CD8-positive, alpha-beta memory T cell (primary cell): ENCODE results near the gene TMEM117. TPM values are rescaled to one million over a fixed set of nuclear protein-coding genes. Genes with fewer than 3 reads are reported as not detected.

ENCODE experiments used
- CTCF ChIA-PET: fragments of 350-600 bp; sonication (Branson Sonifier 250); formaldehyde crosslinking; loops from one replicate; lab custom pipeline; 2021; ENCODE audit warnings: antibody characterized with exemption; lab: Charles Lee
- POLR2A ChIA-PET: fragments of 350-600 bp; sonication (Branson Sonifier 250); formaldehyde crosslinking; loops from one replicate; lab custom pipeline; 2021; ENCODE audit warnings: antibody characterized with exemption; lab: Charles Lee
- DNase-seq, 5 donors: peaks; one replicate each; pipeline versions ENCODE4 v3.0.0 to v3.0.0-alpha.2; 2020 to 2022; ENCODE audit warnings: mixed read lengths in 1 of 5
- H3K27ac ChIP-seq: one replicate; pipeline ENCODE4 v1.7.0; 2013; ENCODE audit warnings: low read depth, mild to moderate bottlenecking, low read length, moderate library complexity
- H3K27me3 ChIP-seq: 2 replicates; pipeline ENCODE4 v1.7.0; 2013; ENCODE audit warnings: low read length, mild to moderate bottlenecking; ENCODE audit not compliant: insufficient read depth, poor library complexity, severe bottlenecking
- H3K36me3 ChIP-seq: 2 replicates; pipeline ENCODE4 v1.7.0; 2013; ENCODE audit warnings: mild to moderate bottlenecking, low read length, moderate library complexity; ENCODE audit not compliant: insufficient read depth
- H3K4me1 ChIP-seq: 2 replicates; pipeline ENCODE4 v1.7.0; 2013; ENCODE audit warnings: mild to moderate bottlenecking, low read length, moderate library complexity; ENCODE audit not compliant: insufficient read depth
- H3K4me3 ChIP-seq: 2 replicates; pipeline ENCODE4 v1.7.0; 2013; ENCODE audit warnings: mild to moderate bottlenecking, low read length
- H3K9me3 ChIP-seq: 2 replicates; pipeline ENCODE4 v1.7.0; 2013; ENCODE audit warnings: mild to moderate bottlenecking, low read length
- H3K27ac Mint-ChIP-seq, 8 donors: one replicate each; pipeline ENCODE4 v1.8.0; 2020 to 2021; ENCODE audit warnings: mixed read lengths in 8 of 8, mild to moderate bottlenecking in 6 of 8, inconsistent platforms in 3 of 8, moderate library complexity in 3 of 8
- H3K27me3 Mint-ChIP-seq, 2 donors: one replicate each; pipeline ENCODE4 v1.8.0; 2020 to 2021; ENCODE audit warnings: mixed read lengths in 2 of 2, mild to moderate bottlenecking in 1 of 2, moderate library complexity in 1 of 2
- H3K36me3 Mint-ChIP-seq, 3 donors: one replicate each; pipeline ENCODE4 v1.8.0; 2020 to 2021; ENCODE audit warnings: mixed read lengths in 3 of 3, inconsistent platforms in 1 of 3, mild to moderate bottlenecking in 1 of 3
- H3K4me1 Mint-ChIP-seq, 3 donors: one replicate each; pipeline ENCODE4 v1.8.0; 2020 to 2021; ENCODE audit warnings: mixed read lengths in 3 of 3, inconsistent platforms in 1 of 3, mild to moderate bottlenecking in 1 of 3
- H3K4me3 Mint-ChIP-seq, 7 donors: one replicate each; pipeline ENCODE4 v1.8.0; 2020 to 2021; ENCODE audit warnings: mixed read lengths in 7 of 7, mild to moderate bottlenecking in 6 of 7, moderate library complexity in 4 of 7, inconsistent platforms in 2 of 7
- H3K9me3 Mint-ChIP-seq, 5 donors: one replicate each; pipeline ENCODE4 v1.8.0; 2020 to 2022; ENCODE audit warnings: mixed read lengths in 5 of 5, mild to moderate bottlenecking in 3 of 5, moderate library complexity in 2 of 5, inconsistent platforms in 1 of 5
- polyA plus RNA-seq: library from polyadenylated mRNA; unstranded; fragments of 300-500 nt; fragmentation: Illumina TruSeq; gene quantifications from one replicate; pipeline ENCODE4 v1.2.3, GENCODE V29; 2021
- total RNA-seq, 2 experiments: library from RNA; stranded (reverse); gene quantifications; one replicate each; pipeline ENCODE4 v1.2.3, GENCODE V29; 2021

The TMEM117 gene
- total and polyA plus RNA-seq, 3 experiments from 2014 or later, result 1.4 to 6.2 (median 1.8) TPM

- ChIA-PET CTCF (no interaction called here), POLR2A (no interaction called here)
- H3K4me3 Mint-ChIP-seq, result no peak overlapping the region
- H3K36me3 Mint-ChIP-seq, result no peaks in the 10 kb centered on the region
- peaks cover 0 to 13% of the 10 kb centered on the region in 2 donors for H3K27me3 Mint-ChIP-seq
- peaks cover 0 to 3% (median 0%) of the 10 kb centered on the region in 5 donors for H3K9me3 Mint-ChIP-seq
- Histone ChIP-seq H3K27me3 (no peaks in the 10 kb centered on the region), H3K9me3 (no peaks in the 10 kb centered on the region), H3K27ac (no peak overlapping the region), H3K36me3 (no peaks in the 10 kb centered on the region), H3K4me3 (no peak overlapping the region), H3K4me1 (no peaks in the 10 kb centered on the region)
- no peak overlapping the region for H3K27ac Mint-ChIP-seq
- H3K4me1 Mint-ChIP-seq, result no peaks in the 10 kb centered on the region
- no peak for DNase-seq
Measured at GRCh38 chr12:44428825-44429224, 592.9 kb downstream of the TMEM117 start.

- peaks cover 6 to 13% of the 10 kb centered on the region in 2 donors for H3K27me3 Mint-ChIP-seq
- no peak overlapping the region for H3K27ac ChIP-seq
- H3K4me1 Mint-ChIP-seq, result no peaks in the 10 kb centered on the region
- no peaks in the 10 kb centered on the region for H3K4me1 ChIP-seq
- no peak overlapping the region for H3K27ac Mint-ChIP-seq
- H3K27me3 ChIP-seq, result no peaks in the 10 kb centered on the region
- H3K36me3 ChIP-seq, result no peaks in the 10 kb centered on the region
- no peaks in the 10 kb centered on the region for H3K9me3 ChIP-seq
- no peak overlapping the region for H3K4me3 Mint-ChIP-seq
- no peak for DNase-seq
- H3K36me3 Mint-ChIP-seq, result no peaks in the 10 kb centered on the region
- H3K4me3 ChIP-seq, result no peak overlapping the region
- H3K9me3 Mint-ChIP-seq, result peaks cover 0 to 2% (median 0%) of the 10 kb centered on the region in 5 donors
- POLR2A ChIA-PET, result no interaction called here
- CTCF ChIA-PET, result no interaction called here
Measured at GRCh38 chr12:44431647-44432343, 595.9 kb downstream of the TMEM117 start.

- POLR2A ChIA-PET, result no interaction called here
- peaks cover 0 to 2% (median 0%) of the 10 kb centered on the region in 5 donors for H3K9me3 Mint-ChIP-seq
- H3K27ac Mint-ChIP-seq, result peak overlapping the region in 1 of 8 donors; percentile 70
- CTCF ChIA-PET, result no interaction called here
- peaks cover 6 to 10% of the 10 kb centered on the region in 2 donors for H3K27me3 Mint-ChIP-seq
- H3K27me3 ChIP-seq, result no peaks in the 10 kb centered on the region
- H3K4me1 Mint-ChIP-seq, result no peaks in the 10 kb centered on the region
- no peak overlapping the region for H3K4me3 ChIP-seq
- H3K4me3 Mint-ChIP-seq, result no peak overlapping the region
- no peaks in the 10 kb centered on the region for H3K4me1 ChIP-seq
- no peak overlapping the region for H3K27ac ChIP-seq
- H3K36me3 ChIP-seq, result no peaks in the 10 kb centered on the region
- no peaks in the 10 kb centered on the region for H3K36me3 Mint-ChIP-seq
- DNase-seq, result no peak
- H3K9me3 ChIP-seq, result no peaks in the 10 kb centered on the region
Measured at GRCh38 chr12:44433659-44434058, 597.8 kb downstream of the TMEM117 start.

- no peak for DNase-seq
- Histone ChIP-seq H3K4me3 (no peak overlapping the region), H3K4me1 (no peaks in the 10 kb centered on the region), H3K27ac (no peak overlapping the region), H3K36me3 (no peaks in the 10 kb centered on the region), H3K27me3 (no peaks in the 10 kb centered on the region), H3K9me3 (no peaks in the 10 kb centered on the region)
- ChIA-PET POLR2A (no interaction called here), CTCF (no interaction called here)
- peaks cover 6 to 10% of the 10 kb centered on the region in 2 donors for H3K27me3 Mint-ChIP-seq
- no peak overlapping the region for H3K27ac Mint-ChIP-seq
- no peak overlapping the region for H3K4me3 Mint-ChIP-seq
- H3K9me3 Mint-ChIP-seq, result peaks cover 0 to 2% (median 0%) of the 10 kb centered on the region in 5 donors
- no peaks in the 10 kb centered on the region for H3K4me1 Mint-ChIP-seq
- no peaks in the 10 kb centered on the region for H3K36me3 Mint-ChIP-seq
Measured at GRCh38 chr12:44436756-44437155, 600.9 kb downstream of the TMEM117 start.

Other genes starting within 250 kb of the TMEM117 start
- 10 to 100 TPM; 17.8 to 21.4 TPM for gene PUS7L, start 77.3 kb upstream of the TMEM117 start, total RNA-seq
- gene PUS7L, start 77.3 kb upstream of the TMEM117 start, polyA plus RNA-seq, result 26.3 TPM
- gene IRAK4, start 77.1 kb upstream of the TMEM117 start, total RNA-seq, result 10 to 100 TPM; 23.6 to 25.7 TPM
- 27.3 TPM for gene IRAK4, start 77.1 kb upstream of the TMEM117 start, polyA plus RNA-seq
- gene TWF1, start 29.8 kb upstream of the TMEM117 start, total RNA-seq, result 10 to 100 TPM; 29.7 to 32.1 TPM
- 13.9 TPM for gene TWF1, start 29.8 kb upstream of the TMEM117 start, polyA plus RNA-seq